ENCODE measurements around the gene STAB2.

- no peak for TF ChIP-seq USF2 (IDR thresholded peaks at IDR 0.05; ENCODE audit: low read length)
- TF ChIP-seq CTCF (IDR thresholded peaks at IDR 0.05; ENCODE audit: control extremely low read depth in 1 of 3, insufficient read depth in 1 of 3, low read depth in 1 of 3, low read length in 3 of 3): no peak
- TF ChIP-seq ATF2 (IDR thresholded peaks at IDR 0.05; ENCODE audit: low read length): no peak
- no peak for TF ChIP-seq EP300 (IDR thresholded peaks at IDR 0.05; ENCODE audit: borderline replicate concordance in 1 of 2, low read depth in 2 of 2, low read length in 2 of 2)
- TF ChIP-seq GABPA (IDR thresholded peaks at IDR 0.05; ENCODE audit: borderline replicate concordance, insufficient read depth, low read length): no peak
- no peak for TF ChIP-seq SP1 (IDR thresholded peaks at IDR 0.05; ENCODE audit: low read depth, low read length)
- TF ChIP-seq RNF2 (IDR thresholded peaks at IDR 0.05; ENCODE audit: borderline replicate concordance, low read depth, low read length, missing control alignments, poor library complexity, severe bottlenecking): no peak
- TF ChIP-seq POLR2A (IDR thresholded peaks at IDR 0.05; ENCODE audit: control extremely low read depth in 1 of 2, low read depth in 2 of 2, low read length in 2 of 2): no peak
Measured at GRCh38 chr12:103572312-103573045, 14.6 kb upstream of the STAB2 start.
